Fibroblast of villous mesenchyme (primary cell): ENCODE measurements around the gene RER1. TPM values are rescaled to one million over a fixed set of nuclear protein-coding genes. Genes with fewer than 3 reads are reported as not detected.

ENCODE experiments used
- DNase-seq: peaks from one replicate; pipeline ENCODE4 v3.0.0-alpha.2; 2010; ENCODE audit warnings: low read depth
- H3K4me3 ChIP-seq: 2 replicates; pipeline ENCODE4 v1.5.1; 2011; ENCODE audit warnings: low read depth, mild to moderate bottlenecking, low read length
- total RNA-seq: library from RNA; depleted of rRNA; stranded (reverse); fragments of >200 nt; gene quantifications from 2 replicates; pipeline ENCODE4 v1.2.3, GENCODE V29; 2012
- TF ChIP-seq, protein P1 (sequence below): IDR thresholded peaks from 2 replicates; pipeline ENCODE4 v1.5.1; 2012; ENCODE audit warnings: low read depth, mild to moderate bottlenecking, low read length; ENCODE audit not compliant: insufficient read depth

The RER1 gene
- total RNA-seq, 1 donor = 94.1 TPM

DNA sequence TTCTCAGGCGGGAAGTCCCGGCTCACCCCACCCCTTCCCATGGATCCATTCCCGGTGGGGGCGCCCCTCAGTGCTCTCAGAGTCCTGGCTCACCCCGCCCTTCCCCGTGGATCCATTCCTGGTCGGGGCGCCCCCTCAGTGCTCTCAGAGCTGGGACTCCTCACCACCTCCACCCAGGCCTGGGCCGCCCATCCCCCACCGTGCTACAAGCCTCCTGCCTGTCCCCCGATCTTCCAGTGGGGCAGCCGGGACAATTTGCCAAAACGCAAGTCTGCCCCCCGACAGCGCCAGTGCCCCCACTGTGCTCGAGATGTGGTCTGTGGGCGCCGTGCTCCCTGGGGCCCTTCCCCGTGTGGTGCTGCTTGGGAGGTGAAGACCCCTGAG lies 61.3 kb downstream of the RER1 start:
- TF ChIP-seq, protein P1, sequence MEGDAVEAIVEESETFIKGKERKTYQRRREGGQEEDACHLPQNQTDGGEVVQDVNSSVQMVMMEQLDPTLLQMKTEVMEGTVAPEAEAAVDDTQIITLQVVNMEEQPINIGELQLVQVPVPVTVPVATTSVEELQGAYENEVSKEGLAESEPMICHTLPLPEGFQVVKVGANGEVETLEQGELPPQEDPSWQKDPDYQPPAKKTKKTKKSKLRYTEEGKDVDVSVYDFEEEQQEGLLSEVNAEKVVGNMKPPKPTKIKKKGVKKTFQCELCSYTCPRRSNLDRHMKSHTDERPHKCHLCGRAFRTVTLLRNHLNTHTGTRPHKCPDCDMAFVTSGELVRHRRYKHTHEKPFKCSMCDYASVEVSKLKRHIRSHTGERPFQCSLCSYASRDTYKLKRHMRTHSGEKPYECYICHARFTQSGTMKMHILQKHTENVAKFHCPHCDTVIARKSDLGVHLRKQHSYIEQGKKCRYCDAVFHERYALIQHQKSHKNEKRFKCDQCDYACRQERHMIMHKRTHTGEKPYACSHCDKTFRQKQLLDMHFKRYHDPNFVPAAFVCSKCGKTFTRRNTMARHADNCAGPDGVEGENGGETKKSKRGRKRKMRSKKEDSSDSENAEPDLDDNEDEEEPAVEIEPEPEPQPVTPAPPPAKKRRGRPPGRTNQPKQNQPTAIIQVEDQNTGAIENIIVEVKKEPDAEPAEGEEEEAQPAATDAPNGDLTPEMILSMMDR = no peak
- no peak for DNase-seq
- no peak overlapping the region for H3K4me3 ChIP-seq

DNA sequence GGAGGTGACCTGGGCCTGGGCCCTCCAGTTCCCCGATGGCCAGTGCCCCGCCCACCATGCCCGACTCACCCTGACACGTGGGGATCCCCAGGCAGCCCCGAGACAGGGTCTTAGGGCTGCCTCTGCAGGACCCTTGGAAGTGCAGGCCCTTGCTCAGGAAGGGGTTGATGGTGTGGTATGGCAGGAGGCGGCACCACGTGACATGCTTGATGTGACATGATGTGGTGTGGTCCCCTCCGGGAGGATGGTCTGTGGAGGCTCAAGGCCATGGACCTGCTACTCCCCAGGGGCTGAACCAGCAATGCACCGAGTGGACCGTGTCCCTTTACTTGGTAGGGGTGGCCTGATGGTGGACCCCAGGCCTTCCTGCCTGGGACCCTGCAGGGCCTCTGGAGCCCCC lies 62.6 kb downstream of the RER1 start:
- TF ChIP-seq, protein P1 = no peak
- DNase-seq = no peak
- no peak overlapping the region for H3K4me3 ChIP-seq

Other genes starting within 250 kb of the RER1 start
- 20.7 and 30.3 TPM in 2 replicates for gene FAAP20, start 197.1 kb upstream of the RER1 start, total RNA-seq
- gene SKI, start 163.5 kb upstream of the RER1 start, total RNA-seq = 26.8 and 32.9 TPM in 2 replicates
- 6.1 and 9.5 TPM in 2 replicates for gene MORN1, start 287 bp upstream of the RER1 start, total RNA-seq
- gene PEX10, start 20.7 kb downstream of the RER1 start, total RNA-seq = 28.9 and 34.1 TPM in 2 replicates
- gene PLCH2, start 84.4 kb downstream of the RER1 start, total RNA-seq = under 0.01 TPM in 2 replicates
- gene PANK4, start 134.8 kb downstream of the RER1 start, total RNA-seq = 23.8 and 27.6 TPM in 2 replicates
- under 0.01 TPM in 1 of 2 replicates, not detected in the other for gene HES5, start 138.4 kb downstream of the RER1 start, total RNA-seq
- gene TNFRSF14, start 164.5 kb downstream of the RER1 start, total RNA-seq = 17.7 and 24.5 TPM in 2 replicates
- 13.2 and 15.1 TPM in 2 replicates for gene PRXL2B, start 194.9 kb downstream of the RER1 start, total RNA-seq
- under 0.01 and 0.64 TPM in 2 replicates for gene MMEL1, start 241.2 kb downstream of the RER1 start, total RNA-seq